Measurements from ENCODE around the gene PYM1. TPM values are rescaled to one million over a fixed set of nuclear protein-coding genes. Genes with fewer than 3 reads are reported as not detected.

PYM1 gene
- total and polyA plus RNA-seq, 2 of the 4 experiments (the other 2 are of a cell fraction) = 26.5 to 27.8 TPM

- no peak overlapping the region for H2AFZ ChIP-seq (replicated peaks; ENCODE audit: low read length, poor library complexity)
- peak; percentile 51 for DNase-seq
- no peaks in the 10 kb centered on the region for H3K9me1 ChIP-seq (ENCODE audit: insufficient read depth, low read length)
- peak overlapping the region; percentile 29; the same call in 1 of the 2 replicates for H3K18ac ChIP-seq (ENCODE audit: low read depth, low read length)
- in situ Hi-C loops (cut with MboI; ENCODE audit: low sequenced_read_pairs) (no loop called here), intact Hi-C loops (cut with micrococcal nuclease) (loop anchor here (5.0 kb wide), 1 partner anchor 37 kb away; no protein-coding TSS in a partner anchor), dilution Hi-C loops (cut with HindIII; ENCODE audit: low sequenced_read_pairs, unreplicated experiment) (no loop called here)
- peak overlapping the region; percentile 48; the same call in 1 of the 2 replicates for H3K4me2 ChIP-seq (ENCODE audit: low read depth, low read length)
- ChIA-PET CTCF (no interaction called here), POLR2A (ENCODE audit: unreplicated experiment) (interaction anchor here (0.7 kb wide), 1 partner anchor 23 kb away, joined by 5 read pairs; no protein-coding TSS in a partner anchor)
- H4K20me1 ChIP-seq (ENCODE audit: insufficient read depth, low read length) = peaks cover 5% of the 10 kb centered on the region; the same call in 1 of the 2 replicates
- H2BK15ac ChIP-seq (ENCODE audit: low read depth, low read length) = no peak overlapping the region
- H2AK5ac ChIP-seq (ENCODE audit: low read depth, low read length) = no peak overlapping the region
- no TSS peak for BruUV-seq (replicated peaks)
- peaks cover 3% of the 10 kb centered on the region; the same call in 1 of the 2 replicates for H3K36me3 ChIP-seq (ENCODE audit: control insufficient read depth, insufficient read depth, low read length)
- no peak overlapping the region for H3K56ac ChIP-seq (ENCODE audit: extremely low read depth, insufficient read depth, low read length)
- 83% methylated on average over 2 of the region's 8 CpGs; no CpG with 5 or more reads in 1 of the 2 experiments for WGBS, 2 experiments (ENCODE audit: extremely low coverage in 2 of 2, insufficient read length in 1 of 2)
- no peaks in the 10 kb centered on the region for H3K27me3 ChIP-seq (ENCODE audit: control insufficient read depth, insufficient read depth, low read length)
- H3K4ac ChIP-seq (ENCODE audit: low read depth, low read length) = no peak overlapping the region
- no peak overlapping the region for H2BK20ac ChIP-seq (ENCODE audit: low read depth, low read length)
- peak overlapping the region; percentile 2 for H2BK5ac ChIP-seq (ENCODE audit: low read depth, low read length, poor library complexity, severe bottlenecking)
- H4K91ac ChIP-seq (ENCODE audit: insufficient read depth, low read depth, low read length) = no peak overlapping the region
- no peak overlapping the region; the same call in 1 of the 2 replicates for H3K9ac ChIP-seq (ENCODE audit: low read depth, low read length)
- peak; percentile 91 for ATAC-seq (ENCODE audit: low read depth)
- H4K8ac ChIP-seq (ENCODE audit: low read depth in 2 of 2, low read length in 2 of 2) = no peak overlapping the region
- peaks cover 13 to 31% of the 10 kb centered on the region in 2 experiments for H3K79me1 ChIP-seq (ENCODE audit: low read depth in 1 of 2, low read length in 2 of 2)
- no peak overlapping the region for H3K4me3 ChIP-seq (ENCODE audit: insufficient read depth, low read depth, low read length)
- no peak overlapping the region for H3K23ac ChIP-seq (ENCODE audit: low read depth, low read length)
- H2BK120ac ChIP-seq (ENCODE audit: low read depth, low read length) = no peak overlapping the region
- no peaks in the 10 kb centered on the region for H3K9me3 ChIP-seq (ENCODE audit: control insufficient read depth, insufficient read depth, low read length)
- no peak overlapping the region for H2AK9ac ChIP-seq (replicated peaks; ENCODE audit: low read depth, low read length, poor library complexity)
- no peak overlapping the region for H3K14ac ChIP-seq (replicated peaks; ENCODE audit: low read depth, low read length)
- no peak for TF ChIP-seq CEBPB (IDR thresholded peaks at IDR 0.05; ENCODE audit: low read depth, low read length)
- no peak for TF ChIP-seq MXI1 (IDR thresholded peaks at IDR 0.05; ENCODE audit: borderline replicate concordance, low read depth, low read length)
- TF ChIP-seq POLR2A (IDR thresholded peaks at IDR 0.05; ENCODE audit: low read depth, low read length) = no peak
- no peak for TF ChIP-seq MAZ (IDR thresholded peaks at IDR 0.05; ENCODE audit: borderline replicate concordance, low read depth, low read length)
- no peak for TF ChIP-seq SMC3 (IDR thresholded peaks at IDR 0.05; ENCODE audit: low read depth, low read length)
- TF ChIP-seq, protein P1, sequence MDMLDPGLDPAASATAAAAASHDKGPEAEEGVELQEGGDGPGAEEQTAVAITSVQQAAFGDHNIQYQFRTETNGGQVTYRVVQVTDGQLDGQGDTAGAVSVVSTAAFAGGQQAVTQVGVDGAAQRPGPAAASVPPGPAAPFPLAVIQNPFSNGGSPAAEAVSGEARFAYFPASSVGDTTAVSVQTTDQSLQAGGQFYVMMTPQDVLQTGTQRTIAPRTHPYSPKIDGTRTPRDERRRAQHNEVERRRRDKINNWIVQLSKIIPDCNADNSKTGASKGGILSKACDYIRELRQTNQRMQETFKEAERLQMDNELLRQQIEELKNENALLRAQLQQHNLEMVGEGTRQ (IDR thresholded peaks at IDR 0.05; ENCODE audit: low read depth, low read length) = no peak
- peaks cover 2% of the 10 kb centered on the region for H3K4me1 ChIP-seq (ENCODE audit: control insufficient read depth, insufficient read depth, low read length)
- H4K5ac ChIP-seq (ENCODE audit: low read depth, low read length) = peak overlapping the region; percentile 50; the same call in 1 of the 2 replicates
- H3K27ac ChIP-seq (ENCODE audit: insufficient read depth, low read length) = peak overlapping the region; percentile 3; the same call in 1 of the 2 replicates
Measured at GRCh38 chr12:55908726-55909512, 18.8 kb downstream of the PYM1 start.

All from IMR-90 (cell line).